Stimulated activated CD4-positive, alpha-beta T cell treated with anti-CD3 and anti-CD28 coated beads, Interleukin-15, amount 100 ng/mL, for 1 hour (primary cell): ENCODE measurements around the gene SAFB2.

Source experiments
- DNase-seq, 2 donors: peaks; one replicate each; pipeline ENCODE4 v3.0.0-alpha.2; 2020; ENCODE audit warnings: low read depth in 1 of 2, low spot score in 1 of 2

Gene SAFB2

GRCh38 chr19:5585461-5586299 lies 36.9 kb downstream of the SAFB2 start:
- DNase-seq = peak in 1 of 2 donors; percentile 41

GRCh38 chr19:5580161-5580571 lies 42.4 kb downstream of the SAFB2 start:
- no peak for DNase-seq

GRCh38 chr19:5579697-5580096 lies 42.9 kb downstream of the SAFB2 start:
- no peak for DNase-seq

GRCh38 chr19:5579286-5579685 lies 43.3 kb downstream of the SAFB2 start:
- no peak for DNase-seq

- peak; percentile 39 to 60 for DNase-seq
Measured at GRCh38 chr19:5578097-5578846, 44.3 kb downstream of the SAFB2 start.

- no peak for DNase-seq
Measured at GRCh38 chr19:5575590-5575989, 47.0 kb downstream of the SAFB2 start.

- no peak for DNase-seq
Measured at GRCh38 chr19:5572556-5573286, 49.9 kb downstream of the SAFB2 start.

GRCh38 chr19:5571777-5572176 lies 50.8 kb downstream of the SAFB2 start:
- DNase-seq = no peak

- no peak for DNase-seq
Measured at GRCh38 chr19:5567970-5568407, 54.6 kb downstream of the SAFB2 start.

GRCh38 chr19:5567360-5567969 lies 55.1 kb downstream of the SAFB2 start, which contains the start of gene TINCR:
Gene TINCR (minus strand): TSS chr19:5567953.
- DNase-seq = no peak

GRCh38 chr19:5564930-5565329 lies 57.6 kb downstream of the SAFB2 start:
- no peak for DNase-seq

GRCh38 chr19:5563935-5564612 lies 58.5 kb downstream of the SAFB2 start:
- DNase-seq = no peak

GRCh38 chr19:5563008-5563431 lies 59.6 kb downstream of the SAFB2 start:
- DNase-seq = no peak

GRCh38 chr19:5562280-5562679 lies 60.3 kb downstream of the SAFB2 start:
- DNase-seq = no peak

GRCh38 chr19:5561559-5561958 lies 61.0 kb downstream of the SAFB2 start:
- DNase-seq = no peak

- DNase-seq = no peak
Measured at GRCh38 chr19:5560156-5560555, 62.4 kb downstream of the SAFB2 start.

- DNase-seq = no peak
Measured at GRCh38 chr19:5559804-5560133, 62.8 kb downstream of the SAFB2 start.

GRCh38 chr19:5558101-5558621 lies 64.4 kb downstream of the SAFB2 start:
- DNase-seq = no peak

- DNase-seq = no peak
Measured at GRCh38 chr19:5557691-5558090, 64.9 kb downstream of the SAFB2 start.

- DNase-seq = no peak
Measured at GRCh38 chr19:5554828-5555227, 67.7 kb downstream of the SAFB2 start.
